GM21619 (cell line): Measurements from ENCODE around the gene POSTN.

Experiments
- ATAC-seq: cut with Tn5 transposase; IDR thresholded peaks from one replicate; pipeline ENCODE4 v1.9.1; 2021; ENCODE audit not compliant: unreplicated experiment

POSTN gene

GRCh38 chr13:37526710-37527473, 71.7 kb downstream of the POSTN start:
- ATAC-seq: no peak

- no peak for ATAC-seq
Measured at GRCh38 chr13:37515226-37515625, 83.3 kb downstream of the POSTN start.
